K562 (cell line): ENCODE measurements around the gene CCR6. TPM values are rescaled to one million over a fixed set of nuclear protein-coding genes. Genes with fewer than 3 reads are reported as not detected.

Experiments
- CBX1 ChIP-seq: sonication (generic); IDR thresholded peaks from 2 replicates; pipeline ENCODE4 v1.6.1; 2016; ENCODE audit warnings: antibody characterized with exemption, low read depth, mild to moderate bottlenecking
- ETV5 ChIP-seq: sonication (generic); formaldehyde crosslinking; IDR thresholded peaks from 2 replicates; pipeline ENCODE4 v1.4.0; 2020; ENCODE audit warnings: low read depth, mild to moderate bottlenecking, missing genetic modification reagents
- KLF1 ChIP-seq: fragments of 450-650 bp; IDR thresholded peaks from 2 replicates; pipeline ENCODE4 v1.6.1; 2016; ENCODE audit warnings: missing genetic modification characterization, missing compliant biosample characterization
- PYGO2 ChIP-seq: fragments of 450-650 bp; IDR thresholded peaks from 2 replicates; pipeline ENCODE4 v1.6.1; 2016; ENCODE audit warnings: mild to moderate bottlenecking, missing genetic modification characterization, moderate library complexity, missing compliant biosample characterization
- THRAP3 ChIP-seq: fragments of 450-650 bp; IDR thresholded peaks from 2 replicates; pipeline ENCODE4 v1.6.1; 2016; ENCODE audit warnings: mild to moderate bottlenecking, inconsistent platforms, borderline replicate concordance
- YY1 ChIP-seq, 3 experiments: IDR thresholded peaks; 2 replicates each; pipeline ENCODE4 v1.6.1; 2011; ENCODE audit warnings: low read length in 2 of 3, mild to moderate bottlenecking in 2 of 3, moderate library complexity in 2 of 3, borderline replicate concordance in 1 of 3, control low read depth in 1 of 3, low read depth in 1 of 3; ENCODE audit not compliant: insufficient read depth in 3 of 3, insufficient replicate concordance in 2 of 3, control insufficient read depth in 1 of 3, insufficient read length in 1 of 3; ENCODE audit errors: extremely low read depth in 1 of 3
- ZKSCAN8 ChIP-seq: fragments of 200-800 bp; sonication (Bioruptor generic); IDR thresholded peaks from 2 replicates; pipeline ENCODE4 v1.6.1; 2016; ENCODE audit warnings: missing genetic modification characterization, missing compliant biosample characterization
- ZNF668 ChIP-seq: fragments of 250-450 bp; sonication (Bioruptor Pico); IDR thresholded peaks from 2 replicates; pipeline ENCODE4 v1.8.0; 2022; ENCODE audit warnings: mild to moderate bottlenecking, inconsistent platforms
- polyA plus RNA-seq, 8 experiments: library from polyadenylated mRNA; depleted of rRNA in 4 of 8; stranded (reverse) in 5 of 8; unstranded in 3 of 8; fragments of >200 nt; fragmentation: Nextera tagmentation in 2 of 8; fragmentation: Illumina TruSeq in 1 of 8; extraction: Ambion mirVana in 2 of 8; extraction: Trizol in 1 of 8; gene quantifications; 2 replicates each; pipeline versions ENCODE4 v1.2.1 to v1.2.3, GENCODE V29; 2011 to 2014; ENCODE audit warnings: inconsistent platforms in 1 of 8, missing spikeins in 1 of 8
- total RNA-seq, 7 experiments: library from RNA; depleted of rRNA in 6 of 7; stranded (reverse); fragments of >200 nt in 6 of 7; fragmentation: Illumina TruSeq in 2 of 7; extraction: Trizol in 2 of 7; gene quantifications; 2 replicates each; pipeline versions ENCODE4 v1.2.1 to v1.2.3, GENCODE V29; 2011 to 2021; ENCODE audit warnings: low replicate concordance in 1 of 7
- TF ChIP-seq, protein P1 (sequence below), 2 experiments: fragments of 450-650 bp in 1 of 2; sonication (generic) in 1 of 2; formaldehyde crosslinking in 1 of 2; IDR thresholded peaks; 2 replicates each; pipeline versions ENCODE4 v1.7.1 to v1.9.0; 2016 to 2022; ENCODE audit warnings: inconsistent platforms in 1 of 2, mild to moderate bottlenecking in 1 of 2, missing genetic modification reagents in 1 of 2
- TF ChIP-seq, protein P2 (sequence below): sonication (generic); formaldehyde crosslinking; IDR thresholded peaks from 2 replicates; pipeline ENCODE4 v1.8.0; 2022; ENCODE audit warnings: missing genetic modification reagents, mild to moderate bottlenecking, moderate library complexity, borderline replicate concordance
- TF ChIP-seq, protein P3 (sequence below): fragments of 450-650 bp; IDR thresholded peaks from 2 replicates; pipeline ENCODE4 v1.6.1; 2017; ENCODE audit warnings: antibody characterized with exemption, mild to moderate bottlenecking

CCR6 gene
- total and polyA plus RNA-seq, 9 of the 15 experiments (the other 6 are each of a cell fraction or from before 2014, with no cell fraction given), result not detected

DNA sequence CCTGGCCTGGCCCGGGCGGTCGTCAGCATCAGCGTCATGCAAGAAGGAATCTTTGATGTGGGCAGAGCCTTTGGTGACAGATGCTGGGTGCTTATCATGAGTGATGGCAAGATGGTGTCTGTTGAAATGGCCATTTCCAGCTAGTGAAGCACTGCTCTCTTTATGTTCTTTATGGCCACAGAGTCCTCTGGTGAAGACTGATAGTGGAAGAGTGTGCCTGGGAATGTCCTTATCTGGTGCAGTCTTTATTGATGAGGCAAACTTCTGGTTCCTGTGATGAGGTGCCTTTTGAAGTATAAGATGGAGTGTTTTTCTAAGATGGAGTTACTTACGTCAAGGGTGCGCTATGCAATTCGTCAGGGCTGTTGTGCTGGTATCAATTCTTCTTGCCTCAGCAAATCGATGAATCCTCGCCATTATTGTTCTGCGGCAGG, 22.6 kb upstream of the CCR6 start (continued):
- TF ChIP-seq, protein P1, sequence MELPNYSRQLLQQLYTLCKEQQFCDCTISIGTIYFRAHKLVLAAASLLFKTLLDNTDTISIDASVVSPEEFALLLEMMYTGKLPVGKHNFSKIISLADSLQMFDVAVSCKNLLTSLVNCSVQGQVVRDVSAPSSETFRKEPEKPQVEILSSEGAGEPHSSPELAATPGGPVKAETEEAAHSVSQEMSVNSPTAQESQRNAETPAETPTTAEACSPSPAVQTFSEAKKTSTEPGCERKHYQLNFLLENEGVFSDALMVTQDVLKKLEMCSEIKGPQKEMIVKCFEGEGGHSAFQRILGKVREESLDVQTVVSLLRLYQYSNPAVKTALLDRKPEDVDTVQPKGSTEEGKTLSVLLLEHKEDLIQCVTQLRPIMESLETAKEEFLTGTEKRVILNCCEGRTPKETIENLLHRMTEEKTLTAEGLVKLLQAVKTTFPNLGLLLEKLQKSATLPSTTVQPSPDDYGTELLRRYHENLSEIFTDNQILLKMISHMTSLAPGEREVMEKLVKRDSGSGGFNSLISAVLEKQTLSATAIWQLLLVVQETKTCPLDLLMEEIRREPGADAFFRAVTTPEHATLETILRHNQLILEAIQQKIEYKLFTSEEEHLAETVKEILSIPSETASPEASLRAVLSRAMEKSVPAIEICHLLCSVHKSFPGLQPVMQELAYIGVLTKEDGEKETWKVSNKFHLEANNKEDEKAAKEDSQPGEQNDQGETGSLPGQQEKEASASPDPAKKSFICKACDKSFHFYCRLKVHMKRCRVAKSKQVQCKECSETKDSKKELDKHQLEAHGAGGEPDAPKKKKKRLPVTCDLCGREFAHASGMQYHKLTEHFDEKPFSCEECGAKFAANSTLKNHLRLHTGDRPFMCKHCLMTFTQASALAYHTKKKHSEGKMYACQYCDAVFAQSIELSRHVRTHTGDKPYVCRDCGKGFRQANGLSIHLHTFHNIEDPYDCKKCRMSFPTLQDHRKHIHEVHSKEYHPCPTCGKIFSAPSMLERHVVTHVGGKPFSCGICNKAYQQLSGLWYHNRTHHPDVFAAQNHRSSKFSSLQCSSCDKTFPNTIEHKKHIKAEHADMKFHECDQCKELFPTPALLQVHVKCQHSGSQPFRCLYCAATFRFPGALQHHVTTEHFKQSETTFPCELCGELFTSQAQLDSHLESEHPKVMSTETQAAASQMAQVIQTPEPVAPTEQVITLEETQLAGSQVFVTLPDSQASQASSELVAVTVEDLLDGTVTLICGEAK (IDR thresholded peaks at IDR 0.05), result no peak
- TF ChIP-seq, protein P1 (CRISPR knock-in tag; IDR thresholded peaks at IDR 0.05), result no peak
- TF ChIP-seq, protein P2, sequence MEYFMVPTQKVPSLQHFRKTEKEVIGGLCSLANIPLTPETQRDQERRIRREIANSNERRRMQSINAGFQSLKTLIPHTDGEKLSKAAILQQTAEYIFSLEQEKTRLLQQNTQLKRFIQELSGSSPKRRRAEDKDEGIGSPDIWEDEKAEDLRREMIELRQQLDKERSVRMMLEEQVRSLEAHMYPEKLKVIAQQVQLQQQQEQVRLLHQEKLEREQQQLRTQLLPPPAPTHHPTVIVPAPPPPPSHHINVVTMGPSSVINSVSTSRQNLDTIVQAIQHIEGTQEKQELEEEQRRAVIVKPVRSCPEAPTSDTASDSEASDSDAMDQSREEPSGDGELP (CRISPR knock-in tag), result no peak
- TF ChIP-seq ETV5 (CRISPR knock-in tag) (no peak), CBX1 (no peak), THRAP3 (no peak), PYGO2 (tag) (no peak), ZKSCAN8 (CRISPR knock-in tag) (peak; percentile 86; the same call in 1 of the 2 replicates), KLF1 (tag) (no peak), YY1 (IDR thresholded peaks at IDR 0.05; ENCODE audit: borderline replicate concordance in 1 of 3, control insufficient read depth in 1 of 3, extremely low read depth in 1 of 3, insufficient read depth in 3 of 3, insufficient read length in 1 of 3, insufficient replicate concordance in 2 of 3, low read depth in 1 of 3, low read length in 2 of 3) (peak in 1 of 3 experiments; percentile 18), ZNF668 (CRISPR knock-in tag) (no peak)
- TF ChIP-seq, protein P3, sequence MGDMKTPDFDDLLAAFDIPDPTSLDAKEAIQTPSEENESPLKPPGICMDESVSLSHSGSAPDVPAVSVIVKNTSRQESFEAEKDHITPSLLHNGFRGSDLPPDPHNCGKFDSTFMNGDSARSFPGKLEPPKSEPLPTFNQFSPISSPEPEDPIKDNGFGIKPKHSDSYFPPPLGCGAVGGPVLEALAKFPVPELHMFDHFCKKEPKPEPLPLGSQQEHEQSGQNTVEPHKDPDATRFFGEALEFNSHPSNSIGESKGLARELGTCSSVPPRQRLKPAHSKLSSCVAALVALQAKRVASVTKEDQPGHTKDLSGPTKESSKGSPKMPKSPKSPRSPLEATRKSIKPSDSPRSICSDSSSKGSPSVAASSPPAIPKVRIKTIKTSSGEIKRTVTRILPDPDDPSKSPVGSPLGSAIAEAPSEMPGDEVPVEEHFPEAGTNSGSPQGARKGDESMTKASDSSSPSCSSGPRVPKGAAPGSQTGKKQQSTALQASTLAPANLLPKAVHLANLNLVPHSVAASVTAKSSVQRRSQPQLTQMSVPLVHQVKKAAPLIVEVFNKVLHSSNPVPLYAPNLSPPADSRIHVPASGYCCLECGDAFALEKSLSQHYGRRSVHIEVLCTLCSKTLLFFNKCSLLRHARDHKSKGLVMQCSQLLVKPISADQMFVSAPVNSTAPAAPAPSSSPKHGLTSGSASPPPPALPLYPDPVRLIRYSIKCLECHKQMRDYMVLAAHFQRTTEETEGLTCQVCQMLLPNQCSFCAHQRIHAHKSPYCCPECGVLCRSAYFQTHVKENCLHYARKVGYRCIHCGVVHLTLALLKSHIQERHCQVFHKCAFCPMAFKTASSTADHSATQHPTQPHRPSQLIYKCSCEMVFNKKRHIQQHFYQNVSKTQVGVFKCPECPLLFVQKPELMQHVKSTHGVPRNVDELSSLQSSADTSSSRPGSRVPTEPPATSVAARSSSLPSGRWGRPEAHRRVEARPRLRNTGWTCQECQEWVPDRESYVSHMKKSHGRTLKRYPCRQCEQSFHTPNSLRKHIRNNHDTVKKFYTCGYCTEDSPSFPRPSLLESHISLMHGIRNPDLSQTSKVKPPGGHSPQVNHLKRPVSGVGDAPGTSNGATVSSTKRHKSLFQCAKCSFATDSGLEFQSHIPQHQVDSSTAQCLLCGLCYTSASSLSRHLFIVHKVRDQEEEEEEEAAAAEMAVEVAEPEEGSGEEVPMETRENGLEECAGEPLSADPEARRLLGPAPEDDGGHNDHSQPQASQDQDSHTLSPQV, result peak; percentile 68
